Mesenchymal stem cell (in vitro differentiated cells and primary cell): Measurements from ENCODE around the gene CERS6.

Experiments
- DNase-seq: peaks from one replicate; pipeline ENCODE4 v3.0.0-alpha.2; 2013
- H2AFZ ChIP-seq: one replicate; pipeline ENCODE4 v1.6.1; 2013; ENCODE audit warnings: low read depth, mild to moderate bottlenecking, control low read depth, inconsistent platforms, low read length, moderate library complexity
- H2AK5ac ChIP-seq: 2 replicates; pipeline ENCODE4 v1.6.1; 2013; ENCODE audit warnings: low read length, moderate library complexity, mild to moderate bottlenecking, inconsistent platforms; ENCODE audit not compliant: severe bottlenecking
- H2BK120ac ChIP-seq: one replicate; pipeline ENCODE4 v1.6.1; 2013; ENCODE audit warnings: low read depth, mild to moderate bottlenecking, inconsistent platforms, low read length, moderate library complexity
- H2BK12ac ChIP-seq, 2 experiments: one replicate each; pipeline ENCODE4 v1.6.1; 2013; ENCODE audit warnings: inconsistent platforms in 2 of 2, low read length in 2 of 2, mild to moderate bottlenecking in 2 of 2, moderate library complexity in 2 of 2, control low read depth in 1 of 2
- H2BK15ac ChIP-seq: one replicate; pipeline ENCODE4 v1.6.1; 2013; ENCODE audit warnings: mild to moderate bottlenecking, low read depth, inconsistent platforms; ENCODE audit not compliant: poor library complexity, severe bottlenecking
- H2BK5ac ChIP-seq: 2 replicates; pipeline ENCODE4 v1.6.1; 2013; ENCODE audit warnings: low read depth, mild to moderate bottlenecking, low read length, control low read depth, inconsistent platforms; ENCODE audit not compliant: poor library complexity, severe bottlenecking
- H3K14ac ChIP-seq, 2 experiments: one replicate each; pipeline ENCODE4 v1.6.1; 2013; ENCODE audit warnings: inconsistent platforms in 2 of 2, low read length in 2 of 2, control low read depth in 1 of 2, mild to moderate bottlenecking in 1 of 2, moderate library complexity in 1 of 2
- H3K18ac ChIP-seq, 2 experiments: one replicate each; pipeline ENCODE4 v1.6.1; 2013; ENCODE audit warnings: inconsistent platforms in 2 of 2, low read length in 2 of 2, control low read depth in 1 of 2, low read depth in 1 of 2, mild to moderate bottlenecking in 1 of 2
- H3K23ac ChIP-seq, 2 experiments: one replicate each; pipeline ENCODE4 v1.6.1; 2013; ENCODE audit warnings: inconsistent platforms in 2 of 2, low read length in 2 of 2, mild to moderate bottlenecking in 2 of 2, moderate library complexity in 2 of 2, control low read depth in 1 of 2
- H3K27ac ChIP-seq: 2 replicates; pipeline ENCODE4 v1.5.1; 2013; ENCODE audit warnings: mild to moderate bottlenecking, moderate library complexity, low read length, control low read depth, inconsistent platforms; ENCODE audit not compliant: poor library complexity, severe bottlenecking
- H3K27me3 ChIP-seq, 2 experiments: 2 replicates each; pipeline versions ENCODE4 v1.6.1 to v1.7.0; 2013; ENCODE audit warnings: low read length in 2 of 2, mild to moderate bottlenecking in 2 of 2, moderate library complexity in 2 of 2, control low read depth in 1 of 2, inconsistent platforms in 1 of 2; ENCODE audit not compliant: control insufficient read depth in 1 of 2, insufficient read depth in 1 of 2
- H3K36me3 ChIP-seq, 2 experiments: 2 replicates each; pipeline versions ENCODE4 v1.6.1 to v1.7.0; 2013; ENCODE audit warnings: low read length in 2 of 2, control low read depth in 1 of 2, inconsistent platforms in 1 of 2, low read depth in 1 of 2, mild to moderate bottlenecking in 1 of 2; ENCODE audit not compliant: insufficient read depth in 2 of 2, control insufficient read depth in 1 of 2
- H3K4ac ChIP-seq, 2 experiments: one replicate each; pipeline ENCODE4 v1.6.1; 2013; ENCODE audit warnings: inconsistent platforms in 2 of 2, low read length in 2 of 2, mild to moderate bottlenecking in 2 of 2, moderate library complexity in 2 of 2, control low read depth in 1 of 2, low read depth in 1 of 2
- H3K4me1 ChIP-seq: 2 replicates; pipeline ENCODE4 v1.6.1; 2013; ENCODE audit warnings: low read depth, low read length, control low read depth; ENCODE audit not compliant: control insufficient read depth, insufficient read depth
- H3K4me2 ChIP-seq: 2 replicates; pipeline ENCODE4 v1.6.1; 2013; ENCODE audit warnings: low read length, mild to moderate bottlenecking, inconsistent platforms; ENCODE audit not compliant: poor library complexity, severe bottlenecking
- H3K4me3 ChIP-seq, 2 experiments: 2 replicates each; pipeline versions ENCODE4 v1.5.1 to v1.7.0; 2013; ENCODE audit warnings: low read length in 2 of 2, mild to moderate bottlenecking in 2 of 2, control low read depth in 1 of 2, low read depth in 1 of 2; ENCODE audit not compliant: insufficient read depth in 1 of 2
- H3K79me1 ChIP-seq: replicated peaks from 2 replicates; pipeline ENCODE4 v1.6.1; 2013; ENCODE audit warnings: mild to moderate bottlenecking, control low read depth, low read length, inconsistent platforms; ENCODE audit not compliant: poor library complexity, severe bottlenecking
- H3K9ac ChIP-seq: 2 replicates; pipeline ENCODE4 v1.7.0; 2013; ENCODE audit warnings: mild to moderate bottlenecking, low read length, moderate library complexity
- H3K9me3 ChIP-seq: 2 replicates; pipeline ENCODE4 v1.7.0; 2013; ENCODE audit warnings: mild to moderate bottlenecking, low read length; ENCODE audit not compliant: control insufficient read depth
- H4K8ac ChIP-seq: one replicate; pipeline ENCODE4 v1.6.1; 2013; ENCODE audit warnings: inconsistent platforms, mild to moderate bottlenecking, low read length, moderate library complexity
- H4K91ac ChIP-seq: one replicate; pipeline ENCODE4 v1.6.1; 2013; ENCODE audit warnings: mild to moderate bottlenecking, low read length, inconsistent platforms
- WGBS: methylation state at CpG from one replicate; pipeline ENCODE4 v1.1.7; 2013; ENCODE audit warnings: mixed read lengths; 5-methylcytosine and 5-hydroxymethylcytosine counted together

CERS6 gene

DNA sequence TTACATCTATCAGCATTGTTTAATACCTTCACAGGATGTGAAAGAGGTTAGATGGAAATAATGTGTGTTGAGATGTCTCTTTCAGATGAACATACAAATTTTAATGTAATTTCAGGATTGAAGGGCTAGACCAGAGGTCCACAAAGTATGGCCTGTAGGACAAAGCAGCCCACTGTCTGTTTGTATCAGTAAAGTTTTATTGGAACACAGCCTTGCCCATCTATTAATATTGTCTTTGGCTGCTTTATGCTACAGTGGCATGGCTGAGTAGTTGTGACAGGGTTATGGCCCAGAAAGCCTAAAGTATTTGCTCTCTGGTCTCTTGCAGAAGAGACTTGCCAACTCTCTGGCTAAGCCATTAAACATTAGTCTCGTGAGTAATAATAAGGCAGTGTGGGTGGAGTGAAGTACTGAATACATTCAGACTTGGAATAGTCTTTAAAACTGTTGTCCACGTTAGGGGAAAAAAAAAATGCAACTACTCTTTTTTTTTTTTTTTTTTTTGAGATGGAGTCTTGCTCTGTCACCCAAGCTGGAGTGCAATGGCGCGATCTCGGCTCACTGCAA lies 271.9 kb downstream of the CERS6 start:
- Histone ChIP-seq H2BK120ac (no peak overlapping the region), H2BK12ac (no peak overlapping the region), H2BK5ac (no peak overlapping the region), H3K36me3 (peaks cover 0 to 3% of the 10 kb centered on the region in 2 experiments), H3K18ac (no peak overlapping the region), H4K8ac (no peak overlapping the region), H3K4me3 (no peak overlapping the region), H3K4me2 (no peak overlapping the region), H3K4ac (no peak overlapping the region), H3K9me3 (no peaks in the 10 kb centered on the region), H2AK5ac (no peak overlapping the region), H2BK15ac (no peak overlapping the region), H3K14ac (no peak overlapping the region), H3K23ac (no peak overlapping the region), H3K27me3 (no peaks in the 10 kb centered on the region), H4K91ac (no peak overlapping the region), H2AFZ (no peak overlapping the region), H3K27ac (no peak overlapping the region), H3K4me1 (peaks cover 2% of the 10 kb centered on the region), H3K79me1 (no peaks in the 10 kb centered on the region), H3K9ac (no peak overlapping the region)
- WGBS = 90% methylated on average over 5 of the region's 5 CpGs
- no peak for DNase-seq

- Histone ChIP-seq H3K9ac (no peak overlapping the region), H3K79me1 (no peaks in the 10 kb centered on the region), H2BK12ac (no peak overlapping the region), H3K14ac (no peak overlapping the region), H2AFZ (no peak overlapping the region), H2BK120ac (no peak overlapping the region), H3K18ac (no peak overlapping the region), H3K9me3 (no peaks in the 10 kb centered on the region), H3K27ac (no peak overlapping the region), H3K4me1 (peaks cover 2% of the 10 kb centered on the region), H3K4ac (no peak overlapping the region), H3K4me3 (no peak overlapping the region), H3K36me3 (peaks cover 0 to 3% of the 10 kb centered on the region in 2 experiments), H3K27me3 (no peaks in the 10 kb centered on the region), H4K8ac (no peak overlapping the region), H3K23ac (no peak overlapping the region), H2AK5ac (no peak overlapping the region), H2BK5ac (no peak overlapping the region), H3K4me2 (no peak overlapping the region), H2BK15ac (no peak overlapping the region), H4K91ac (no peak overlapping the region)
- no peak for DNase-seq
- 100% methylated on average over 1 of the region's 2 CpGs for WGBS
Observed at GRCh38 chr2:168729455-168729854, 273.4 kb downstream of the CERS6 start.

- H4K91ac ChIP-seq = no peak overlapping the region
- no peak overlapping the region for H4K8ac ChIP-seq
- no peak overlapping the region for H2BK120ac ChIP-seq
- H2BK15ac ChIP-seq = no peak overlapping the region
- H3K36me3 ChIP-seq = no peaks in the 10 kb centered on the region
- H3K4me3 ChIP-seq = no peak overlapping the region
- no peak overlapping the region for H3K23ac ChIP-seq
- H3K4me2 ChIP-seq = no peak overlapping the region
- H3K4me1 ChIP-seq = peaks cover 2% of the 10 kb centered on the region
- H3K79me1 ChIP-seq = no peaks in the 10 kb centered on the region
- no peaks in the 10 kb centered on the region for H3K27me3 ChIP-seq
- H2AFZ ChIP-seq = no peak overlapping the region
- DNase-seq = no peak
- H3K27ac ChIP-seq = no peak overlapping the region
- no peak overlapping the region for H2BK12ac ChIP-seq
- H3K9ac ChIP-seq = no peak overlapping the region
- H3K18ac ChIP-seq = no peak overlapping the region
- no peak overlapping the region for H3K4ac ChIP-seq
- H2BK5ac ChIP-seq = no peak overlapping the region
- no peak overlapping the region for H2AK5ac ChIP-seq
- H3K14ac ChIP-seq = no peak overlapping the region
- WGBS = 73% methylated on average over 4 of the region's 4 CpGs
- no peaks in the 10 kb centered on the region for H3K9me3 ChIP-seq
Observed at GRCh38 chr2:168730344-168730743, 274.3 kb downstream of the CERS6 start.

- WGBS = no CpG with 5 or more reads among the region's 2 CpGs
- H3K9ac ChIP-seq = no peak overlapping the region
- no peak overlapping the region for H2BK5ac ChIP-seq
- no peak overlapping the region for H3K4ac ChIP-seq
- H3K4me1 ChIP-seq = peaks cover 2% of the 10 kb centered on the region
- no peak for DNase-seq
- no peak overlapping the region for H3K23ac ChIP-seq
- no peak overlapping the region for H2AFZ ChIP-seq
- no peak overlapping the region for H3K4me2 ChIP-seq
- no peak overlapping the region for H2BK15ac ChIP-seq
- H3K14ac ChIP-seq = no peak overlapping the region
- no peak overlapping the region for H3K18ac ChIP-seq
- H2BK12ac ChIP-seq = no peak overlapping the region
- no peak overlapping the region for H4K8ac ChIP-seq
- no peak overlapping the region for H2AK5ac ChIP-seq
- H4K91ac ChIP-seq = no peak overlapping the region
- no peaks in the 10 kb centered on the region for H3K9me3 ChIP-seq
- no peak overlapping the region for H3K27ac ChIP-seq
- no peaks in the 10 kb centered on the region for H3K36me3 ChIP-seq
- no peaks in the 10 kb centered on the region for H3K79me1 ChIP-seq
- H3K4me3 ChIP-seq = no peak overlapping the region
- H3K27me3 ChIP-seq = no peaks in the 10 kb centered on the region
- no peak overlapping the region for H2BK120ac ChIP-seq
Observed at GRCh38 chr2:168731002-168731401, 274.9 kb downstream of the CERS6 start.
